ENCODE results near the gene C3orf49. TPM values are rescaled to one million over a fixed set of nuclear protein-coding genes. Genes with fewer than 3 reads are reported as not detected.
A peak's percentile ranks its signal among the peaks of the same experiment; 100 is the strongest.

Gene C3orf49
- total and polyA plus RNA-seq, 2 of the 13 experiments (the other 11 are each of a cell fraction or from before 2014, with no cell fraction given) = not detected

GRCh38 chr3:63891518-63891917 is 72.4 kb downstream of the C3orf49 start (continued):
- TF ChIP-seq CBX2 (IDR thresholded peaks at IDR 0.05; ENCODE audit: low read depth, low read length) = no peak
- no peak for TF ChIP-seq CBX2 (CRISPR knock-in tag; IDR thresholded peaks at IDR 0.05; ENCODE audit: low read depth)
- TF ChIP-seq ZFP62 (CRISPR knock-in tag; IDR thresholded peaks at IDR 0.05) = no peak
- no peak for TF ChIP-seq GABPB1 (CRISPR knock-in tag; IDR thresholded peaks at IDR 0.05)
- no peak for TF ChIP-seq ZNF136 (CRISPR knock-in tag; IDR thresholded peaks at IDR 0.05; ENCODE audit: low read depth)
- TF ChIP-seq TGIF2 (CRISPR knock-in tag; IDR thresholded peaks at IDR 0.05) = no peak
- TF ChIP-seq RFXAP (CRISPR knock-in tag; IDR thresholded peaks at IDR 0.05; ENCODE audit: borderline replicate concordance) = no peak
- TF ChIP-seq ZNF883 (CRISPR knock-in tag; IDR thresholded peaks at IDR 0.05; ENCODE audit: not compliant biosample characterization) = no peak
- TF ChIP-seq ZNF362 (CRISPR knock-in tag; IDR thresholded peaks at IDR 0.05; ENCODE audit: borderline replicate concordance) = no peak
- TF ChIP-seq, protein P1, sequence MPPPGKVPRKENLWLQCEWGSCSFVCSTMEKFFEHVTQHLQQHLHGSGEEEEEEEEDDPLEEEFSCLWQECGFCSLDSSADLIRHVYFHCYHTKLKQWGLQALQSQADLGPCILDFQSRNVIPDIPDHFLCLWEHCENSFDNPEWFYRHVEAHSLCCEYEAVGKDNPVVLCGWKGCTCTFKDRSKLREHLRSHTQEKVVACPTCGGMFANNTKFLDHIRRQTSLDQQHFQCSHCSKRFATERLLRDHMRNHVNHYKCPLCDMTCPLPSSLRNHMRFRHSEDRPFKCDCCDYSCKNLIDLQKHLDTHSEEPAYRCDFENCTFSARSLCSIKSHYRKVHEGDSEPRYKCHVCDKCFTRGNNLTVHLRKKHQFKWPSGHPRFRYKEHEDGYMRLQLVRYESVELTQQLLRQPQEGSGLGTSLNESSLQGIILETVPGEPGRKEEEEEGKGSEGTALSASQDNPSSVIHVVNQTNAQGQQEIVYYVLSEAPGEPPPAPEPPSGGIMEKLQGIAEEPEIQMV (CRISPR knock-in tag; IDR thresholded peaks at IDR 0.05; ENCODE audit: low read depth) = no peak
- TF ChIP-seq SKI (IDR thresholded peaks at IDR 0.05; ENCODE audit: partially characterized antibody) = no peak
- no peak for TF ChIP-seq ZNF691 (CRISPR knock-in tag; IDR thresholded peaks at IDR 0.05; ENCODE audit: borderline replicate concordance, low read depth)
- no peak for TF ChIP-seq MAF1 (CRISPR knock-in tag; IDR thresholded peaks at IDR 0.05; ENCODE audit: borderline replicate concordance)
- TF ChIP-seq ZC3H4 (CRISPR knock-in tag; IDR thresholded peaks at IDR 0.05; ENCODE audit: borderline replicate concordance) = no peak
- TF ChIP-seq PAWR (CRISPR knock-in tag; IDR thresholded peaks at IDR 0.05; ENCODE audit: borderline replicate concordance) = no peak
- no peak for TF ChIP-seq MTF2 (CRISPR knock-in tag; IDR thresholded peaks at IDR 0.05; ENCODE audit: borderline replicate concordance)
- no peak for TF ChIP-seq ZBTB7B (CRISPR knock-in tag; IDR thresholded peaks at IDR 0.05)
- no peak for TF ChIP-seq EED (CRISPR knock-in tag; IDR thresholded peaks at IDR 0.05)
- no peak for TF ChIP-seq GPN1 (CRISPR knock-in tag; IDR thresholded peaks at IDR 0.05; ENCODE audit: borderline replicate concordance)
- no peak for TF ChIP-seq FOXK2 (IDR thresholded peaks at IDR 0.05)
- TF ChIP-seq PAF1 (CRISPR knock-in tag; IDR thresholded peaks at IDR 0.05) = no peak
- TF ChIP-seq SIN3A (IDR thresholded peaks at IDR 0.05; ENCODE audit: borderline replicate concordance, low read depth, low read length) = no peak
- no peak for TF ChIP-seq ZNF513 (CRISPR knock-in tag; conservative IDR thresholded peaks at IDR 0.05)
- TF ChIP-seq HHEX (CRISPR knock-in tag; IDR thresholded peaks at IDR 0.05) = 0 out of 2 replicates have a peak, but pooled peaks have one; percentile 50
- TF ChIP-seq TAF1 (CRISPR knock-in tag; IDR thresholded peaks at IDR 0.05) = no peak
- TF ChIP-seq FOXA1 (IDR thresholded peaks at IDR 0.05) = peak; percentile 64; the same call in 1 of the 2 replicates
- TF ChIP-seq FOXA1 (CRISPR knock-in tag; IDR thresholded peaks at IDR 0.05) = peak; percentile 83
- no peak for TF ChIP-seq HOXA9 (CRISPR knock-in tag; IDR thresholded peaks at IDR 0.05; ENCODE audit: borderline replicate concordance)
- no peak for TF ChIP-seq SAFB2 (CRISPR knock-in tag; IDR thresholded peaks at IDR 0.05; ENCODE audit: borderline replicate concordance, low read depth)
- TF ChIP-seq ZNF776 (CRISPR knock-in tag; IDR thresholded peaks at IDR 0.05) = no peak

Measured in HepG2 (cell line).